GM19324 (cell line): ENCODE results near the gene NPTN.

Experiments used
- ATAC-seq: cut with Tn5 transposase; IDR thresholded peaks from one replicate; pipeline ENCODE4 v1.9.1; 2021; ENCODE audit warnings: mild to moderate bottlenecking, moderate library complexity; ENCODE audit not compliant: unreplicated experiment, low FRiP score

Gene NPTN

GRCh38 chr15:73530649-73531048 is 102.5 kb downstream of the NPTN start:
- no peak for ATAC-seq

- ATAC-seq, result no peak
Measured at GRCh38 chr15:73527598-73527997, 105.6 kb downstream of the NPTN start.

- no peak for ATAC-seq
Measured at GRCh38 chr15:73524919-73525318, 108.3 kb downstream of the NPTN start.

- ATAC-seq, result no peak
Measured at GRCh38 chr15:73522011-73522410, 111.2 kb downstream of the NPTN start.

- ATAC-seq, result no peak
Measured at GRCh38 chr15:73518876-73519733, 114.1 kb downstream of the NPTN start.

- ATAC-seq, result no peak
Measured at GRCh38 chr15:73518180-73518862, 114.9 kb downstream of the NPTN start.

GRCh38 chr15:73517566-73517965 is 115.6 kb downstream of the NPTN start:
- no peak for ATAC-seq

- ATAC-seq, result no peak
Measured at GRCh38 chr15:73515527-73515926, 117.7 kb downstream of the NPTN start.
